Liver (tissue), 9 donors: ENCODE results near the gene CROCC2. TPM values are rescaled to one million over a fixed set of nuclear protein-coding genes. Genes with fewer than 3 reads are reported as not detected.

Source experiments
- DNase-seq: peaks from one replicate; pipeline ENCODE4 v3.0.0-alpha.2; 2017; ENCODE audit warnings: low spot score
- H3K27ac ChIP-seq, 2 donors: one replicate each; pipeline ENCODE4 v1.7.0; 2013; ENCODE audit warnings: inconsistent platforms in 2 of 2, low read length in 2 of 2, control low read depth in 1 of 2, low read depth in 1 of 2, mild to moderate bottlenecking in 1 of 2
- H3K27me3 ChIP-seq, 4 donors: one replicate each; pipeline versions ENCODE4 v1.6.1 to v1.7.0; 2013; ENCODE audit warnings: low read length in 3 of 4, inconsistent platforms in 1 of 4, mild to moderate bottlenecking in 1 of 4, moderate library complexity in 1 of 4; ENCODE audit not compliant: control insufficient read depth in 4 of 4, insufficient read depth in 4 of 4
- H3K36me3 ChIP-seq, 4 donors: one replicate each; pipeline versions ENCODE4 v1.6.1 to v1.7.0; 2013; ENCODE audit warnings: low read length in 3 of 4, mild to moderate bottlenecking in 3 of 4, low read depth in 1 of 4, moderate library complexity in 1 of 4; ENCODE audit not compliant: control insufficient read depth in 4 of 4, insufficient read depth in 3 of 4
- H3K4me1 ChIP-seq, 4 donors: one replicate each; pipeline versions ENCODE4 v1.6.1 to v1.7.0; 2013; ENCODE audit warnings: low read length in 3 of 4, mild to moderate bottlenecking in 3 of 4, moderate library complexity in 1 of 4; ENCODE audit not compliant: control insufficient read depth in 4 of 4, insufficient read depth in 4 of 4
- H3K4me3 ChIP-seq, 3 donors: one replicate each; pipeline versions ENCODE4 v1.6.1 to v1.7.0; 2013; ENCODE audit warnings: low read length in 3 of 3, control low read depth in 1 of 3, low read depth in 1 of 3, mild to moderate bottlenecking in 1 of 3
- H3K9ac ChIP-seq, 2 donors: one replicate each; pipeline ENCODE4 v1.7.0; 2013; ENCODE audit warnings: low read length in 2 of 2, mild to moderate bottlenecking in 2 of 2, moderate library complexity in 2 of 2, control low read depth in 1 of 2, low read depth in 1 of 2
- H3K9me3 ChIP-seq, 4 donors: one replicate each; pipeline versions ENCODE4 v1.6.1 to v1.7.0; 2013; ENCODE audit warnings: low read length in 3 of 4; ENCODE audit not compliant: control insufficient read depth in 4 of 4
- ATF3 ChIP-seq: IDR thresholded peaks from 2 replicates; pipeline ENCODE4 v1.6.1; 2016; ENCODE audit warnings: antibody characterized with exemption
- CTCF ChIP-seq: fragments of 150-350 bp; IDR thresholded peaks from 2 replicates; pipeline ENCODE4 v1.5.1; 2017; ENCODE audit warnings: improper control_type of control experiment, low read depth, low read length; ENCODE audit not compliant: missing input control
- EGR1 ChIP-seq, 2 donors: IDR thresholded peaks; 2 replicates each; pipeline ENCODE4 v1.6.1; 2016 to 2018; ENCODE audit warnings: antibody characterized with exemption in 2 of 2, low read depth in 2 of 2
- FOXA1 ChIP-seq: IDR thresholded peaks from 2 replicates; pipeline ENCODE4 v1.6.1; 2016; ENCODE audit warnings: antibody characterized with exemption
- FOXA2 ChIP-seq: IDR thresholded peaks from 2 replicates; pipeline ENCODE4 v1.6.1; 2016; ENCODE audit warnings: antibody characterized with exemption
- GABPA ChIP-seq, 2 donors: IDR thresholded peaks in 1 of 2; conservative IDR thresholded peaks in 1 of 2; 2 replicates each; pipeline ENCODE4 v1.6.1; 2016; ENCODE audit warnings: antibody characterized with exemption in 2 of 2, mild to moderate bottlenecking in 1 of 2, moderate library complexity in 1 of 2
- HNF4A ChIP-seq, 2 donors: conservative IDR thresholded peaks; 2 replicates each; pipeline ENCODE4 v1.6.1; 2016; ENCODE audit warnings: antibody characterized with exemption in 2 of 2, mild to moderate bottlenecking in 2 of 2
- HNF4G ChIP-seq: IDR thresholded peaks from 2 replicates; pipeline ENCODE4 v1.6.1; 2016; ENCODE audit warnings: antibody characterized with exemption
- NR2F2 ChIP-seq: IDR thresholded peaks from 2 replicates; pipeline ENCODE4 v1.6.1; 2016; ENCODE audit warnings: antibody characterized with exemption
- RXRA ChIP-seq, 2 donors: IDR thresholded peaks; 2 replicates each; pipeline ENCODE4 v1.6.1; 2017 to 2018; ENCODE audit warnings: antibody characterized with exemption in 2 of 2, mild to moderate bottlenecking in 1 of 2
- YY1 ChIP-seq: IDR thresholded peaks from 2 replicates; pipeline ENCODE4 v1.6.1; 2016; ENCODE audit warnings: antibody characterized with exemption, mild to moderate bottlenecking
- WGBS: extraction: QIAGEN DNeasy Blood & Tissue Kit; methylation state at CpG from one replicate; pipeline ENCODE4 v1.1.7; 2013; 5-methylcytosine and 5-hydroxymethylcytosine counted together
- polyA plus RNA-seq, 2 donors: library from polyadenylated mRNA; stranded (reverse) in 1 of 2; unstranded in 1 of 2; fragments of 200-250 nt in 1 of 2; fragments of >200 nt in 1 of 2; fragmentation: Nextera tagmentation in 1 of 2; extraction: Ambion mirVana in 1 of 2; gene quantifications; one replicate each; pipeline versions ENCODE4 v1.2.1 to v1.2.3, GENCODE V29; 2013 to 2015
- total RNA-seq, 2 donors: library from RNA; depleted of rRNA; stranded (reverse); fragments of >200 nt; gene quantifications; one replicate each; pipeline ENCODE4 v1.2.3, GENCODE V29; 2014
- donor health status: healthy.
- donor health status: healthy.
- donor health status: healthy.
- donor health status: healthy.
- donor health status: healthy.

The CROCC2 gene
- total and polyA plus RNA-seq, 4 donors = under 0.01 to 0.13 (median 0.05) TPM

DNA sequence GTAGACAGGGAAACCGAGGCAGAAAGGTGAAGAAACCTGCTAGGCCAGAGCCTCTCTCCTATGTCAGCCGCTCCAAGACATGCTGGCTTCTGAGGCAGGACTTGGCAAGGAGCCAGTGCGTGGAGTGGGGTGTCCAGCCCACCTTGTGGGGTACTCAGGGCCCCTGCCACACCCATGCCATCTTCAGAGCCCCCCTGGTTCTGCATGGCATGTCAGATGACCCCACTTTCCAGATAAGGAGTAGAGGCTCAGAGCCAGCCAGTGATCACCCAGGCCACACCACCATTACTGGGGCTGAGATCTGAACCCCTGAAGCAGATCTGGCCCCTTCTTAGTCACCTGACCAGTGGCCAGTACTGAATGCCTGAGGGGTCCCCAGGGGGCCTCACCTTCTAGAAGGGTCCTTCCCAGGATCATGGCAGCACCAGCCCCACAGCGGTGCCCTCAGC lies 14.7 kb downstream of the CROCC2 start:
- Histone ChIP-seq H3K9ac (no peak overlapping the region), H3K9me3 (no peaks in the 10 kb centered on the region), H3K27me3 (no peaks in the 10 kb centered on the region), H3K4me3 (no peak overlapping the region), H3K4me1 (peaks cover 0 to 1% (median 0%) of the 10 kb centered on the region in 4 donors), H3K36me3 (no peaks in the 10 kb centered on the region), H3K27ac (no peak overlapping the region)
- DNase-seq = peak; percentile 30
- 75% methylated on average over 4 of the region's 4 CpGs for WGBS
- no peak for TF ChIP-seq GABPA (IDR thresholded peaks at IDR 0.05 in 1 of 2, conservative IDR thresholded peaks at IDR 0.05 in 1 of 2)
- TF ChIP-seq HNF4A (conservative IDR thresholded peaks at IDR 0.05) = no peak
- no peak for TF ChIP-seq EGR1 (IDR thresholded peaks at IDR 0.05; ENCODE audit: low read depth in 2 of 2)

GRCh38 chr2:240921311-240921994 lies 15.3 kb downstream of the CROCC2 start:
- no peaks in the 10 kb centered on the region for H3K27me3 ChIP-seq
- no peak overlapping the region for H3K27ac ChIP-seq
- H3K9me3 ChIP-seq = no peaks in the 10 kb centered on the region
- peak; percentile 25 for DNase-seq
- no peak overlapping the region for H3K4me3 ChIP-seq
- H3K9ac ChIP-seq = no peak overlapping the region
- TF ChIP-seq YY1 = no peak
- no peak for TF ChIP-seq RXRA (IDR thresholded peaks at IDR 0.05)
- no peak for TF ChIP-seq FOXA1
- no peak for TF ChIP-seq GABPA (IDR thresholded peaks at IDR 0.05 in 1 of 2, conservative IDR thresholded peaks at IDR 0.05 in 1 of 2)
- no peak for TF ChIP-seq FOXA2
- H3K36me3 ChIP-seq = no peaks in the 10 kb centered on the region
- WGBS = 92% methylated on average over 13 of the region's 13 CpGs
- peaks cover 0 to 1% (median 0%) of the 10 kb centered on the region in 4 donors for H3K4me1 ChIP-seq

DNA sequence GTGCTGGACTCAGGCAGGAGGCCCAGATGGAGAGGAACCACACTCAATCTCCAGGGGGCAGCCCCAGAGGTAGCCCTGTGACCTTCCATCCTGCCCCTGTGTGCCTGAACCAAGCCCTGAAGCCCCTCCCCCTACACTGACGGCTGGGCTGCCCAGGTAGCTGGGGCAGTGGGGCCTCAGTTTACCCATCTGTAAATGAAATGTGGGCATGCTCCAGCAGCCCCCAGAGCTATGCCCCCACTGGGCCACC lies 15.8 kb downstream of the CROCC2 start:
- Histone ChIP-seq H3K4me1 (peaks cover 0 to 1% (median 0%) of the 10 kb centered on the region in 4 donors), H3K36me3 (no peaks in the 10 kb centered on the region), H3K9me3 (no peaks in the 10 kb centered on the region), H3K9ac (no peak overlapping the region), H3K27ac (no peak overlapping the region), H3K4me3 (no peak overlapping the region), H3K27me3 (no peaks in the 10 kb centered on the region)
- no peak for DNase-seq
- no peak for TF ChIP-seq ATF3
- TF ChIP-seq HNF4G = no peak
- TF ChIP-seq FOXA2 = no peak
- no peak for TF ChIP-seq NR2F2
- no peak for TF ChIP-seq HNF4A (conservative IDR thresholded peaks at IDR 0.05)
- no peak for TF ChIP-seq CTCF
- 94% methylated on average over 1 of the region's 1 CpG for WGBS
